ENCODE measurements around the gene TTC39B.

- TF ChIP-seq CTCF (IDR thresholded peaks at IDR 0.05; ENCODE audit: low read length) (no peak), EZH2 (optimal IDR thresholded peaks at IDR 0.05; ENCODE audit: low read depth, low read length) (no peak)
These were observed 19.7 kb downstream of the TTC39B start for GRCh38 chr9:15287309-15287708.

Data from MM.1S (cell line).